Suprapubic skin (tissue), 4 donors: ENCODE measurements around the gene LMTK2. TPM values are rescaled to one million over a fixed set of nuclear protein-coding genes. Genes with fewer than 3 reads are reported as not detected.

ENCODE experiments used
- DNase-seq, 2 donors: peaks; one replicate each; pipeline ENCODE4 v3.0.0-alpha.2; 2019; ENCODE audit warnings: low spot score in 2 of 2
- H3K27ac ChIP-seq: fragments of 200-600 bp; sonication (generic); one replicate; pipeline ENCODE4 v1.5.1; 2019
- H3K27me3 ChIP-seq: fragments of 200-600 bp; sonication (generic); one replicate; pipeline ENCODE4 v1.5.1; 2019
- H3K36me3 ChIP-seq: fragments of 200-600 bp; sonication (generic); one replicate; pipeline ENCODE4 v1.5.1; 2019
- H3K4me1 ChIP-seq: fragments of 200-600 bp; sonication (generic); one replicate; pipeline ENCODE4 v1.5.1; 2019
- H3K4me3 ChIP-seq: fragments of 200-600 bp; sonication (generic); one replicate; pipeline ENCODE4 v1.5.1; 2019; ENCODE audit warnings: mild to moderate bottlenecking
- H3K9me3 ChIP-seq: fragments of 200-600 bp; sonication (generic); one replicate; pipeline ENCODE4 v1.5.1; 2019
- EP300 ChIP-seq: sonication (generic); formaldehyde crosslinking; IDR thresholded peaks from one replicate; pipeline ENCODE4 v1.6.1; 2017; ENCODE audit warnings: antibody characterized with exemption
- POLR2A ChIP-seq, 2 donors: fragments of 450-650 bp; IDR thresholded peaks; one replicate each; pipeline ENCODE4 v1.6.1; 2017; ENCODE audit warnings: antibody characterized with exemption in 2 of 2, mild to moderate bottlenecking in 2 of 2, moderate library complexity in 2 of 2
- POLR2AphosphoS5 ChIP-seq, 3 donors: sonication (generic); formaldehyde crosslinking; IDR thresholded peaks; one replicate each; pipeline ENCODE4 v1.6.1; 2017; ENCODE audit warnings: antibody characterized with exemption in 3 of 3
- WGBS: methylation state at CpG from one replicate; pipeline ENCODE4 v1.1.5; 2018; 5-methylcytosine and 5-hydroxymethylcytosine counted together
- total RNA-seq, 4 donors: library from RNA; depleted of rRNA; stranded (reverse); fragments of >200 nt; gene quantifications; one replicate each; pipeline ENCODE4 v1.1.0, GENCODE V29; 2016
- TF ChIP-seq, protein P1 (sequence below), 2 donors: fragments of 200-600 bp in 1 of 2; fragments of 450-650 bp in 1 of 2; sonication (generic) in 1 of 2; IDR thresholded peaks; one replicate each; pipeline ENCODE4 v1.5.1; 2016 to 2019; ENCODE audit warnings: antibody characterized with exemption in 2 of 2, mild to moderate bottlenecking in 1 of 2, moderate library complexity in 1 of 2

Gene LMTK2
- total RNA-seq, 4 donors from 2014 or later = 34.0 to 45.1 (median 39.8) TPM

- Histone ChIP-seq H3K36me3 (no peaks in the 10 kb centered on the region), H3K27ac (no peak overlapping the region), H3K9me3 (no peaks in the 10 kb centered on the region), H3K27me3 (no peaks in the 10 kb centered on the region), H3K4me1 (peaks cover 4% of the 10 kb centered on the region), H3K4me3 (no peak overlapping the region)
- TF ChIP-seq EP300 = no peak
- no peak for TF ChIP-seq POLR2AphosphoS5 (IDR thresholded peaks at IDR 0.05)
- TF ChIP-seq, protein P1, sequence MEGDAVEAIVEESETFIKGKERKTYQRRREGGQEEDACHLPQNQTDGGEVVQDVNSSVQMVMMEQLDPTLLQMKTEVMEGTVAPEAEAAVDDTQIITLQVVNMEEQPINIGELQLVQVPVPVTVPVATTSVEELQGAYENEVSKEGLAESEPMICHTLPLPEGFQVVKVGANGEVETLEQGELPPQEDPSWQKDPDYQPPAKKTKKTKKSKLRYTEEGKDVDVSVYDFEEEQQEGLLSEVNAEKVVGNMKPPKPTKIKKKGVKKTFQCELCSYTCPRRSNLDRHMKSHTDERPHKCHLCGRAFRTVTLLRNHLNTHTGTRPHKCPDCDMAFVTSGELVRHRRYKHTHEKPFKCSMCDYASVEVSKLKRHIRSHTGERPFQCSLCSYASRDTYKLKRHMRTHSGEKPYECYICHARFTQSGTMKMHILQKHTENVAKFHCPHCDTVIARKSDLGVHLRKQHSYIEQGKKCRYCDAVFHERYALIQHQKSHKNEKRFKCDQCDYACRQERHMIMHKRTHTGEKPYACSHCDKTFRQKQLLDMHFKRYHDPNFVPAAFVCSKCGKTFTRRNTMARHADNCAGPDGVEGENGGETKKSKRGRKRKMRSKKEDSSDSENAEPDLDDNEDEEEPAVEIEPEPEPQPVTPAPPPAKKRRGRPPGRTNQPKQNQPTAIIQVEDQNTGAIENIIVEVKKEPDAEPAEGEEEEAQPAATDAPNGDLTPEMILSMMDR (IDR thresholded peaks at IDR 0.05) = no peak
- no peak for TF ChIP-seq POLR2A (IDR thresholded peaks at IDR 0.05)
- WGBS = 75% methylated on average over 3 of the region's 3 CpGs
- peak in 1 of 2 donors; percentile 54 for DNase-seq
These were observed 18.6 kb upstream of the LMTK2 start for GRCh38 chr7:98088109-98088508.

DNA sequence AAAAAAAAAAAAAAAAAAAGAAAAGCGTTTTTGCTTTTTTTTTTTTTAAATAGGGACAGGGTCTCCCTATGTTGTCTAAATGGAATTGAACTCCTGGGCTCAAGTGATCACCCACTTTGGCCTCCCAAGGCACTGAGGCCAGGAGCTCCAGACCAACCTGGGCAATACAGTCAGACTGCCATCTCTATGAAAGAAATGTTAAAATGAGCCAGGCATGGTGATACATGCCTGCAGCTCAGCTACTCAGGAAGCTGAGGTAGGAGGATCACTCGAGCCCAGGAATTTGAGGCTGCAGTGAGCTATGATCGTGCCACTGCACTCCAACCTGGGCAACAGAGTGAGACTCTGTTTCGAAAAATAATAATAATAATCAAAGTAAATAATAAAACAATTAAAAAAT is 16.5 kb upstream of the LMTK2 start:
- peaks cover 5% of the 10 kb centered on the region for H3K9me3 ChIP-seq
- 60% methylated on average over 4 of the region's 4 CpGs for WGBS
- no peaks in the 10 kb centered on the region for H3K36me3 ChIP-seq
- TF ChIP-seq POLR2A (IDR thresholded peaks at IDR 0.05) (no peak), POLR2AphosphoS5 (IDR thresholded peaks at IDR 0.05) (no peak), EP300 (no peak)
- TF ChIP-seq, protein P1 (IDR thresholded peaks at IDR 0.05) = no peak
- H3K4me3 ChIP-seq = no peak overlapping the region
- peaks cover 4% of the 10 kb centered on the region for H3K4me1 ChIP-seq
- DNase-seq = peak in 1 of 2 donors; percentile 1
- H3K27me3 ChIP-seq = no peaks in the 10 kb centered on the region
- H3K27ac ChIP-seq = no peak overlapping the region

DNA sequence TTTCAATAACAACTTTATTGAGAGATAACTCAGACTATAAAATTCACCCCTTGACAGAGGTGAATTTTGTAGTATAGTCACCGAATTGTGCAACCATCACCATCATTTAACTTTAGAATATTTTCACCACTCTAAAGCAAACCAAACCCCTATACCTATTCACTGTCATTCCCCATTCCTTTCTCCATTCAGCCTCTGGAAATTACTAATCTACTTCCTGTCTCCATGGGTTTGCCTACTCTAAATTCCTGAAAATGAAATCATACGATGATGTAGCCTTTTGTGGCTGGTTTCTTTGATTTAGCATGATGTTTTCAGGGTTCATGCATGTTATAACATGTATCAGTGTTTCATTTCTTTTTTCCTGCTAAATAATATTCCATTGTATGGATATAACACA is 15.6 kb upstream of the LMTK2 start:
- no peaks in the 10 kb centered on the region for H3K27me3 ChIP-seq
- no peak overlapping the region for H3K27ac ChIP-seq
- 65% methylated on average over 2 of the region's 2 CpGs for WGBS
- TF ChIP-seq POLR2A (IDR thresholded peaks at IDR 0.05) (no peak), EP300 (no peak)
- H3K36me3 ChIP-seq = no peaks in the 10 kb centered on the region
- DNase-seq = no peak
- H3K9me3 ChIP-seq = peaks cover 5% of the 10 kb centered on the region
- H3K4me3 ChIP-seq = no peak overlapping the region
- peaks cover under 1% of the 10 kb centered on the region for H3K4me1 ChIP-seq

GRCh38 chr7:98091523-98091922 is 15.1 kb upstream of the LMTK2 start:
- H3K27me3 ChIP-seq = no peaks in the 10 kb centered on the region
- H3K36me3 ChIP-seq = no peaks in the 10 kb centered on the region
- no peaks in the 10 kb centered on the region for H3K4me1 ChIP-seq
- TF ChIP-seq, protein P1 (IDR thresholded peaks at IDR 0.05) = no peak
- no peak for TF ChIP-seq POLR2AphosphoS5 (IDR thresholded peaks at IDR 0.05)
- TF ChIP-seq POLR2A (IDR thresholded peaks at IDR 0.05) = no peak
- TF ChIP-seq EP300 = no peak
- peak in 1 of 2 donors; percentile 15 for DNase-seq
- H3K27ac ChIP-seq = no peak overlapping the region
- H3K9me3 ChIP-seq = peaks cover 9% of the 10 kb centered on the region
- WGBS = 91% methylated on average over 3 of the region's 3 CpGs
- no peak overlapping the region for H3K4me3 ChIP-seq

- H3K36me3 ChIP-seq = no peaks in the 10 kb centered on the region
- no peak overlapping the region for H3K27ac ChIP-seq
- WGBS = 83% methylated on average over 1 of the region's 1 CpG
- H3K4me3 ChIP-seq = no peak overlapping the region
- DNase-seq = no peak
- peaks cover 22% of the 10 kb centered on the region for H3K9me3 ChIP-seq
- H3K4me1 ChIP-seq = no peaks in the 10 kb centered on the region
- no peak for TF ChIP-seq POLR2A (IDR thresholded peaks at IDR 0.05)
- no peaks in the 10 kb centered on the region for H3K27me3 ChIP-seq
These were observed 9.5 kb upstream of the LMTK2 start for GRCh38 chr7:98097042-98097645.

DNA sequence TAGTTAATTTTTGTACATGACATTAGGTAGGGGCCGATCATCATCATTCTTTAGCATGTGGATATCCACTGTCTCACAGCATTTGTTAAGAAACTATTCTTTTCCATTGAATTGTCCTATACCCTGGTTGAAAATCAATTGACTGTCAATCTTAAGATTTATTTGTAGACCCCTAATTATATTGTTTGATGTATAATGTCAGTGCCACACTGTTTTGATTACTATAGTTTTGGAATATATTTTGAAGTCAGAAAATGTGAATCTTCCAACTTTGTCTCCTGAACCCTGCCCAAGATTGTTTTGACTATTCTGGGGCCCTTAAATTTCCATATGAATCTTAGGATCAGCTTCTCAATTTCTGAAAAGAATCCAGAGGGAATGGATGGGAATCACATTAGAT is 6.6 kb upstream of the LMTK2 start:
- Histone ChIP-seq H3K27ac (no peak overlapping the region), H3K9me3 (peaks cover 16% of the 10 kb centered on the region), H3K36me3 (no peaks in the 10 kb centered on the region), H3K4me3 (no peak overlapping the region), H3K4me1 (no peaks in the 10 kb centered on the region), H3K27me3 (no peaks in the 10 kb centered on the region)
- WGBS = 86% methylated on average over 1 of the region's 1 CpG
- no peak for DNase-seq
- no peak for TF ChIP-seq POLR2A (IDR thresholded peaks at IDR 0.05)
- TF ChIP-seq POLR2AphosphoS5 (IDR thresholded peaks at IDR 0.05) = no peak
- TF ChIP-seq, protein P1 (IDR thresholded peaks at IDR 0.05) = no peak
- no peak for TF ChIP-seq EP300
